Suprapubic skin (tissue), 4 donors: ENCODE measurements around the gene ZNF577.

Experiments used
- POLR2A ChIP-seq, 2 donors: fragments of 450-650 bp; IDR thresholded peaks; one replicate each; pipeline ENCODE4 v1.6.1; 2017; ENCODE audit warnings: antibody characterized with exemption in 2 of 2, mild to moderate bottlenecking in 2 of 2, moderate library complexity in 2 of 2
- POLR2AphosphoS5 ChIP-seq, 3 donors: sonication (generic); formaldehyde crosslinking; IDR thresholded peaks; one replicate each; pipeline ENCODE4 v1.6.1; 2017; ENCODE audit warnings: antibody characterized with exemption in 3 of 3
- TF ChIP-seq, protein P1 (sequence below), 2 donors: fragments of 200-600 bp in 1 of 2; fragments of 450-650 bp in 1 of 2; sonication (generic) in 1 of 2; IDR thresholded peaks; one replicate each; pipeline ENCODE4 v1.5.1; 2016 to 2019; ENCODE audit warnings: antibody characterized with exemption in 2 of 2, mild to moderate bottlenecking in 1 of 2, moderate library complexity in 1 of 2

DNA sequence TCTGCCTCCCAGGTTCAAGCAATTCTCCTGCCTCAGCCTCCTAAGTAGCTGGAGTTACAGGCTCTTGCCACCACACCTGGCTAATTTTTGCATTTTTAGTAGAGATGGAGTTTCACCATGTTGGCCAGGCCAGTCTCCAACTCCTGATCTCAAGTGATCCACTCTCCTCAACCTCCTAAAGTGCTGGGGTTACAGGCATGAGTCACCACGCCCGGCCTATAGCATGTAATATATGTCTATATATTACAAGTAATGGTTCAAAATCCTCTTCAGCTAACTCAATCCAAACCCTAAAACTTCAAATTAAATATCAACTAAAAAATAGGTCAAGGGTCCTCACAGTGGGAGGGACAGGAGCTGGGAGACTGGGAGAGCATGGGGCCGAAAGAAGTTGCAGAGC, 64.8 kb downstream of the ZNF577 start:
- no peak for TF ChIP-seq POLR2AphosphoS5 (IDR thresholded peaks at IDR 0.05)
- TF ChIP-seq, protein P1, sequence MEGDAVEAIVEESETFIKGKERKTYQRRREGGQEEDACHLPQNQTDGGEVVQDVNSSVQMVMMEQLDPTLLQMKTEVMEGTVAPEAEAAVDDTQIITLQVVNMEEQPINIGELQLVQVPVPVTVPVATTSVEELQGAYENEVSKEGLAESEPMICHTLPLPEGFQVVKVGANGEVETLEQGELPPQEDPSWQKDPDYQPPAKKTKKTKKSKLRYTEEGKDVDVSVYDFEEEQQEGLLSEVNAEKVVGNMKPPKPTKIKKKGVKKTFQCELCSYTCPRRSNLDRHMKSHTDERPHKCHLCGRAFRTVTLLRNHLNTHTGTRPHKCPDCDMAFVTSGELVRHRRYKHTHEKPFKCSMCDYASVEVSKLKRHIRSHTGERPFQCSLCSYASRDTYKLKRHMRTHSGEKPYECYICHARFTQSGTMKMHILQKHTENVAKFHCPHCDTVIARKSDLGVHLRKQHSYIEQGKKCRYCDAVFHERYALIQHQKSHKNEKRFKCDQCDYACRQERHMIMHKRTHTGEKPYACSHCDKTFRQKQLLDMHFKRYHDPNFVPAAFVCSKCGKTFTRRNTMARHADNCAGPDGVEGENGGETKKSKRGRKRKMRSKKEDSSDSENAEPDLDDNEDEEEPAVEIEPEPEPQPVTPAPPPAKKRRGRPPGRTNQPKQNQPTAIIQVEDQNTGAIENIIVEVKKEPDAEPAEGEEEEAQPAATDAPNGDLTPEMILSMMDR (IDR thresholded peaks at IDR 0.05): no peak
- TF ChIP-seq POLR2A (IDR thresholded peaks at IDR 0.05): no peak
